ENCODE measurements around the gene STRIT1. TPM values are rescaled to one million over a fixed set of nuclear protein-coding genes. Genes with fewer than 3 reads are reported as not detected.

The STRIT1 gene
- total RNA-seq (2021; ENCODE audit: unreplicated experiment) = not detected
- polyA plus RNA-seq (2012; ENCODE audit: insufficient read length) = not detected
- not detected for Bru-seq, nascent RNA
- BruChase-seq, experiment 1, labeled RNA remaining after a 2-hour chase = not detected
- not detected for BruChase-seq, experiment 2, labeled RNA remaining after a 6-hour chase
- long read RNA-seq = 0 reads

DNA sequence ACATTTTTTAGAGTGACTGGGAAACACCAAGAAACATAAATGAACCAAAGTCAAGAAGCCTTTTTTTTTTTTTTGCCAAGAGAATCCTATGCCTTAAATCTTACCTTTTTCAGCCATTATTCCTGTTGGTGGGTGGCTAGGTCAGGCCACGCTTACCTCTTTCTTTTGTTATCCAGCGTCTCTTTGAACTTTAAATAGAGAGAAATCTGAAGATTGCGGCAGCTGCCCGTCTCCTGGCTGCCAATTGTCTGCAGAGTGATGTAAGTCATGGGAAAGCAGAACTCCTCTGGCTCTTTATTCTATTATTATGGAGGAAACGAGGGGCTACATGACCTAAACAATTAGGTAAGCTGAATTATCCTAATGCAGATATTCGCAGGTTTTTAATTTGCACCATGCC lies at the start of gene STRIT1:
STRIT1 (minus strand) TSS at position 168 of the 400 bp plus-strand sequence.
- no TSS peak for BruUV-seq (replicated peaks)
- CTCF ChIA-PET = no interaction called here
- Histone ChIP-seq H3K27me3 (ENCODE audit: control insufficient read depth, insufficient read depth, low read length) (no peaks in the 10 kb centered on the region), H3K4me1 (ENCODE audit: control insufficient read depth, insufficient read depth, low read length) (no peaks in the 10 kb centered on the region), H3K4me3 (ENCODE audit: low read depth in 2 of 2, low read length in 2 of 2) (no peak within 1 kb of the TSS), H3K36me3 (ENCODE audit: control insufficient read depth, insufficient read depth, low read length) (no peaks in the 10 kb centered on the region), H3K9me3 (ENCODE audit: control insufficient read depth, insufficient read depth, low read depth, low read length) (no peaks in the 10 kb centered on the region), H3K27ac (ENCODE audit: low read length) (no peak within 1 kb of the TSS)
- TF ChIP-seq, protein P1, sequence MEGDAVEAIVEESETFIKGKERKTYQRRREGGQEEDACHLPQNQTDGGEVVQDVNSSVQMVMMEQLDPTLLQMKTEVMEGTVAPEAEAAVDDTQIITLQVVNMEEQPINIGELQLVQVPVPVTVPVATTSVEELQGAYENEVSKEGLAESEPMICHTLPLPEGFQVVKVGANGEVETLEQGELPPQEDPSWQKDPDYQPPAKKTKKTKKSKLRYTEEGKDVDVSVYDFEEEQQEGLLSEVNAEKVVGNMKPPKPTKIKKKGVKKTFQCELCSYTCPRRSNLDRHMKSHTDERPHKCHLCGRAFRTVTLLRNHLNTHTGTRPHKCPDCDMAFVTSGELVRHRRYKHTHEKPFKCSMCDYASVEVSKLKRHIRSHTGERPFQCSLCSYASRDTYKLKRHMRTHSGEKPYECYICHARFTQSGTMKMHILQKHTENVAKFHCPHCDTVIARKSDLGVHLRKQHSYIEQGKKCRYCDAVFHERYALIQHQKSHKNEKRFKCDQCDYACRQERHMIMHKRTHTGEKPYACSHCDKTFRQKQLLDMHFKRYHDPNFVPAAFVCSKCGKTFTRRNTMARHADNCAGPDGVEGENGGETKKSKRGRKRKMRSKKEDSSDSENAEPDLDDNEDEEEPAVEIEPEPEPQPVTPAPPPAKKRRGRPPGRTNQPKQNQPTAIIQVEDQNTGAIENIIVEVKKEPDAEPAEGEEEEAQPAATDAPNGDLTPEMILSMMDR (IDR thresholded peaks at IDR 0.05) = no peak
- no peak for TF ChIP-seq TCF7L2 (IDR thresholded peaks at IDR 0.05; ENCODE audit: low read depth, low read length)
- no peak for TF ChIP-seq SIN3A (IDR thresholded peaks at IDR 0.05; ENCODE audit: borderline replicate concordance, insufficient read depth, low read depth, low read length)
- TF ChIP-seq, protein P2, sequence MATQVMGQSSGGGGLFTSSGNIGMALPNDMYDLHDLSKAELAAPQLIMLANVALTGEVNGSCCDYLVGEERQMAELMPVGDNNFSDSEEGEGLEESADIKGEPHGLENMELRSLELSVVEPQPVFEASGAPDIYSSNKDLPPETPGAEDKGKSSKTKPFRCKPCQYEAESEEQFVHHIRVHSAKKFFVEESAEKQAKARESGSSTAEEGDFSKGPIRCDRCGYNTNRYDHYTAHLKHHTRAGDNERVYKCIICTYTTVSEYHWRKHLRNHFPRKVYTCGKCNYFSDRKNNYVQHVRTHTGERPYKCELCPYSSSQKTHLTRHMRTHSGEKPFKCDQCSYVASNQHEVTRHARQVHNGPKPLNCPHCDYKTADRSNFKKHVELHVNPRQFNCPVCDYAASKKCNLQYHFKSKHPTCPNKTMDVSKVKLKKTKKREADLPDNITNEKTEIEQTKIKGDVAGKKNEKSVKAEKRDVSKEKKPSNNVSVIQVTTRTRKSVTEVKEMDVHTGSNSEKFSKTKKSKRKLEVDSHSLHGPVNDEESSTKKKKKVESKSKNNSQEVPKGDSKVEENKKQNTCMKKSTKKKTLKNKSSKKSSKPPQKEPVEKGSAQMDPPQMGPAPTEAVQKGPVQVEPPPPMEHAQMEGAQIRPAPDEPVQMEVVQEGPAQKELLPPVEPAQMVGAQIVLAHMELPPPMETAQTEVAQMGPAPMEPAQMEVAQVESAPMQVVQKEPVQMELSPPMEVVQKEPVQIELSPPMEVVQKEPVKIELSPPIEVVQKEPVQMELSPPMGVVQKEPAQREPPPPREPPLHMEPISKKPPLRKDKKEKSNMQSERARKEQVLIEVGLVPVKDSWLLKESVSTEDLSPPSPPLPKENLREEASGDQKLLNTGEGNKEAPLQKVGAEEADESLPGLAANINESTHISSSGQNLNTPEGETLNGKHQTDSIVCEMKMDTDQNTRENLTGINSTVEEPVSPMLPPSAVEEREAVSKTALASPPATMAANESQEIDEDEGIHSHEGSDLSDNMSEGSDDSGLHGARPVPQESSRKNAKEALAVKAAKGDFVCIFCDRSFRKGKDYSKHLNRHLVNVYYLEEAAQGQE (IDR thresholded peaks at IDR 0.05; ENCODE audit: insufficient read depth in 1 of 2, low read depth in 2 of 2, low read length in 1 of 2) = no peak
- TF ChIP-seq POLR2AphosphoS5 (IDR thresholded peaks at IDR 0.05; ENCODE audit: low read depth, low read length) = no peak
- intact Hi-C loops (cut with micrococcal nuclease; ENCODE audit: unreplicated experiment) (no loop called here), in situ Hi-C loops (cut with HindIII; ENCODE audit: low pct_unique_long_range_greater_than_20kb, low sequenced_read_pairs) (no loop called here)
- DNase-seq (ENCODE audit: low read depth, low spot score) (no peak), ATAC-seq (no peak)
- POLR2A ChIA-PET = no interaction called here

GRCh38 chr3:155342344-155342743 lies 48.9 kb upstream of the STRIT1 start:
- Histone ChIP-seq H3K4me1 (ENCODE audit: control insufficient read depth, insufficient read depth, low read length) (no peaks in the 10 kb centered on the region), H3K9me3 (ENCODE audit: control insufficient read depth, insufficient read depth, low read depth, low read length) (no peaks in the 10 kb centered on the region), H3K27me3 (ENCODE audit: control insufficient read depth, insufficient read depth, low read length) (no peaks in the 10 kb centered on the region), H3K4me3 (ENCODE audit: low read depth in 2 of 2, low read length in 2 of 2) (no peak overlapping the region), H3K27ac (ENCODE audit: low read length) (no peak overlapping the region), H3K36me3 (ENCODE audit: control insufficient read depth, insufficient read depth, low read length) (no peaks in the 10 kb centered on the region)
- ATAC-seq (no peak), DNase-seq (ENCODE audit: low read depth, low spot score) (no peak)
- no TSS peak for BruUV-seq (replicated peaks)
- intact Hi-C loops (cut with micrococcal nuclease; ENCODE audit: unreplicated experiment) (no loop called here), in situ Hi-C loops (cut with HindIII; ENCODE audit: low pct_unique_long_range_greater_than_20kb, low sequenced_read_pairs) (no loop called here)
- POLR2A ChIA-PET = no interaction called here
- no peak for TF ChIP-seq TCF7L2 (IDR thresholded peaks at IDR 0.05; ENCODE audit: low read depth, low read length)
- TF ChIP-seq, protein P2 (IDR thresholded peaks at IDR 0.05; ENCODE audit: insufficient read depth in 1 of 2, low read depth in 2 of 2, low read length in 1 of 2) = no peak
- TF ChIP-seq POLR2AphosphoS5 (IDR thresholded peaks at IDR 0.05; ENCODE audit: low read depth, low read length) = no peak
- TF ChIP-seq SIN3A (IDR thresholded peaks at IDR 0.05; ENCODE audit: borderline replicate concordance, insufficient read depth, low read depth, low read length) = no peak
- TF ChIP-seq, protein P1 (IDR thresholded peaks at IDR 0.05) = no peak
- CTCF ChIA-PET = no interaction called here

Data from Panc1 (cell line).